Measurements from ENCODE around the gene HMOX1.

The HMOX1 gene

DNA sequence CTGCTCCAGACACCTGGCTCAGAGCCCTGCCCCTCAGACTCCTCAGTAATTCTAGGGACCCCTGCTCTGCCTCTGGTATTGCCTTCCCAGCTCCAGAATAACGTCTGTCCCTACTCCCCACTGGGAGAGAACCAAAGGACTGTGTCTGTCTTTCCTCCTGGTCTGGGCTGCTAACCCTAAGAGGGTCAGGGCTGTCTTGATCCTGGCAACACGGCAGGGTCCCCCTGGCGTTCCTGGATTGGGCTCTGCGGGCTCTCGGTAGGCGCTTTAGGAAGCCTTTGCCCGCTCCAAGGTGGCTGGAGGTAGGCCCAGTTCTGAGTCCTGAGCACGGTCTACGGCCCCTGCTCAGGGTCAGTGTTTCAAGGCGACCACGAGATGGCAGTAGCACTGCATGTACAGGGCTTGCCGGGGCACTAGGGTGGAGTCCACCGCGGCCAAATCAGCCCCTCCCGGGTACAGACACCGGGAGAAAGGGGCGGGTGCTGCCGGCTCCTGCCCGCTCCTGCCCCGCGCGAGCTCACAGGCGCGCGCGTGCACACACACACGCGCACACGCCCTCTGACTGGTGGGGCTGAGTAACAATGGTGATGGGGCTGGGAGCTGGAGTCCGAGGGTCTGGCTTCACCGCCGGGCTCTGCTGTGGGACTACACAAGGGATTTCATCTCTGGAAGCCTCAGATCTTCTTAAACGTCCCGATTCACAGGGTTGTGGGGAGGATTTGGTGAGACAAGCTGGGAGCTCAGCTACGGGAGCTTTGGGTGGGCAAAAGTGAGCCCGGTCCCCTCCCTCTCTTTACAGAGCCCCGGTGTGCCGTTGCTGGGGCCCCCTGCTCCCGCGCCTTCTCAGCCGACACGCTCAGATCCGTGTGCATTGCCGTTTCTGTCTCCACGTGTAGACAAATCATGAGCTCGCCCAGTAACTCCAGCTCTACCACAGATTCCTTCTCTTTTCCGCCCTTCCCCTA lies 30.1 kb upstream of the HMOX1 start:
- Histone ChIP-seq H3K9me2 (replicated peaks; ENCODE audit: low read depth, low read length) (no peaks in the 10 kb centered on the region), H3K4me2 (ENCODE audit: low read depth, low read length, poor library complexity, severe bottlenecking) (peak overlapping the region; percentile 75), H3F3A (ENCODE audit: low read depth) (no peaks in the 10 kb centered on the region), H4K20me1 (ENCODE audit: insufficient read depth, low read length, poor library complexity, severe bottlenecking) (no peaks in the 10 kb centered on the region), H3K4me3 (ENCODE audit: low read length, poor library complexity, severe bottlenecking) (peak overlapping the region; percentile 71), H3K79me2 (ENCODE audit: insufficient read depth, low read length) (no peaks in the 10 kb centered on the region), H3K36me3 (ENCODE audit: insufficient read depth, low read length) (no peaks in the 10 kb centered on the region; the same call in 1 of the 2 replicates), H3K9ac (ENCODE audit: low read depth, low read length, poor library complexity, severe bottlenecking) (peak overlapping the region; percentile 65), H2AFZ (ENCODE audit: low read length) (peak overlapping the region; percentile 91), H3K9me3 (ENCODE audit: insufficient read depth, low read depth, low read length) (no peaks in the 10 kb centered on the region), H3K27me3 (ENCODE audit: insufficient read depth, low read length, poor library complexity, severe bottlenecking) (no peaks in the 10 kb centered on the region), H3K4me1 (ENCODE audit: insufficient read depth, low read length, poor library complexity, severe bottlenecking) (peaks cover 21% of the 10 kb centered on the region)
- TF ChIP-seq, protein P1, sequence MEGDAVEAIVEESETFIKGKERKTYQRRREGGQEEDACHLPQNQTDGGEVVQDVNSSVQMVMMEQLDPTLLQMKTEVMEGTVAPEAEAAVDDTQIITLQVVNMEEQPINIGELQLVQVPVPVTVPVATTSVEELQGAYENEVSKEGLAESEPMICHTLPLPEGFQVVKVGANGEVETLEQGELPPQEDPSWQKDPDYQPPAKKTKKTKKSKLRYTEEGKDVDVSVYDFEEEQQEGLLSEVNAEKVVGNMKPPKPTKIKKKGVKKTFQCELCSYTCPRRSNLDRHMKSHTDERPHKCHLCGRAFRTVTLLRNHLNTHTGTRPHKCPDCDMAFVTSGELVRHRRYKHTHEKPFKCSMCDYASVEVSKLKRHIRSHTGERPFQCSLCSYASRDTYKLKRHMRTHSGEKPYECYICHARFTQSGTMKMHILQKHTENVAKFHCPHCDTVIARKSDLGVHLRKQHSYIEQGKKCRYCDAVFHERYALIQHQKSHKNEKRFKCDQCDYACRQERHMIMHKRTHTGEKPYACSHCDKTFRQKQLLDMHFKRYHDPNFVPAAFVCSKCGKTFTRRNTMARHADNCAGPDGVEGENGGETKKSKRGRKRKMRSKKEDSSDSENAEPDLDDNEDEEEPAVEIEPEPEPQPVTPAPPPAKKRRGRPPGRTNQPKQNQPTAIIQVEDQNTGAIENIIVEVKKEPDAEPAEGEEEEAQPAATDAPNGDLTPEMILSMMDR (conservative IDR thresholded peaks at IDR 0.05; ENCODE audit: low read length): peak; percentile 71
- no peak for TF ChIP-seq EZH2phosphoT487 (IDR thresholded peaks at IDR 0.05; ENCODE audit: borderline replicate concordance)

DNA sequence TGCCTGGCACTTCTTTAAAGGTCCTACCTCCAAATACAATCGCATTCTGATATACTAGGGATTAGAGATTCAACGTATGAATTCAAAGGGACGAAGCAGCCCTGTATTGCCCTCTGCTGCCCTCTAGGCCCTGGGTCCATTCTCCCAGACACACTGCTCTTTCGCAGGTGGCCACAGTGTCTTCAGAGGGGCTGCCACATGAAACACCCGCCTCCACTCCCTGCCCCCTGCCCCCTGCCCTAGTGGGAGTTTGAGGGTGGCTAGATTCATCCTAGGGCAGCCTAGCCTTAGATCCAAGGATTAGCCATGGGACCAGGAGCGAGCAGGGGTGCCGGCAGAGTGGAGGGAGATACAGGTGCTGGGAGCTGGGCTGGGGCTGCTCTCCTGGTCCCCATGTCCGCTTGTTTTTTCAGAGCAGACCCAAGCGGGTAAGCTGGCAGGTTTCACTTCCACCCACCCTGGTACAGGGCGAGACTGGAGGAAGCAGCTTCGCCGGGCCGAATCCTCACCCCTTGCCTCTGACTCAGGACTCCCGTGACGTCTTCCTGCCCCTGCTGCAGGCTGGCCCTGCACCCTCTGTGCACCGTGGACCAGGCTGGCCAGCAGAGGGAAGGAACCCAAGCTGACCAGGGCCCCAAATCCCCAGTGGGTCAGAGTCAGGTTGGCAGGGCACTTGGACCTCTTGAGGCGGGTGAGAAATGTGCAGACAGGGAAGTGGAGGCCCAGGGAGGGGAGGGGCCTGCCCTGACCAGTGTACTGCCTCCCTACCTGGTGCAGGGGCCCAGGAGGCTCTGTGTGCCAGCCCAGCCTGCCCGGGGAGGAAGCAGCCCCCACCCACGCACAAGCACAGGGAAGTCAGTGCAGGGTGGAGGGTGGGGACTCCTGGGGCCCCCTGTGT lies 28.4 kb upstream of the HMOX1 start:
- TF ChIP-seq, protein P1 (conservative IDR thresholded peaks at IDR 0.05; ENCODE audit: low read length): peak; percentile 57
- no peak for TF ChIP-seq EZH2phosphoT487 (IDR thresholded peaks at IDR 0.05; ENCODE audit: borderline replicate concordance)

DNA sequence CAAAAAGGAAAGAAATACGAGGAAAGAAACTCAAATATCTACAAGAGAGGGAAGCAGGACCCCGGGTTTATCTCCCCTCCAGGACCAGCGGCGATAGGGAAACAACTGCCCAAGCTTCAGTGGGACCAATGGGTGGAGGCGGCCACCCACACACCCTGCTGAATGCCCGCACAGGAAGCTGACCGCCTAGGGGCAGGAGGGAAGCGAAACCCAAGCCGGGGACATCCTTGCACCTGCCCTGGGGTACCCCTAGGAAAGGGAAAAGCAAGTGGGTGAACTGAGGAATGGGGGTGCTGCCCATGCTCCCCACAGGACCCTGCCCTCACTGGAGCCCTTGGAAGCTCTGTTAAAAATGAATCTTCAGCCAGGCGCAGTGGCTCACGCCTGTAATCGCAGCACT lies 27.6 kb upstream of the HMOX1 start:
- Histone ChIP-seq H3K27me3 (ENCODE audit: insufficient read depth, low read length, poor library complexity, severe bottlenecking) (no peaks in the 10 kb centered on the region), H3K4me3 (ENCODE audit: low read length, poor library complexity, severe bottlenecking) (no peak overlapping the region), H3K4me1 (ENCODE audit: insufficient read depth, low read length, poor library complexity, severe bottlenecking) (peaks cover 21% of the 10 kb centered on the region), H3F3A (ENCODE audit: low read depth) (no peaks in the 10 kb centered on the region), H3K36me3 (ENCODE audit: insufficient read depth, low read length) (no peaks in the 10 kb centered on the region; the same call in 1 of the 2 replicates), H3K9ac (ENCODE audit: low read depth, low read length, poor library complexity, severe bottlenecking) (no peak overlapping the region), H3K4me2 (ENCODE audit: low read depth, low read length, poor library complexity, severe bottlenecking) (no peak overlapping the region), H4K20me1 (ENCODE audit: insufficient read depth, low read length, poor library complexity, severe bottlenecking) (no peaks in the 10 kb centered on the region), H2AFZ (ENCODE audit: low read length) (no peak overlapping the region), H3K79me2 (ENCODE audit: insufficient read depth, low read length) (no peaks in the 10 kb centered on the region), H3K9me2 (replicated peaks; ENCODE audit: low read depth, low read length) (no peaks in the 10 kb centered on the region), H3K9me3 (ENCODE audit: insufficient read depth, low read depth, low read length) (no peaks in the 10 kb centered on the region)
- TF ChIP-seq, protein P1 (conservative IDR thresholded peaks at IDR 0.05; ENCODE audit: low read length): no peak
- no peak for TF ChIP-seq EZH2phosphoT487 (IDR thresholded peaks at IDR 0.05; ENCODE audit: borderline replicate concordance)

More for the DNA sequence above, 28.4 kb upstream of the HMOX1 start:
- no peak overlapping the region for H3K9ac ChIP-seq (ENCODE audit: low read depth, low read length, poor library complexity, severe bottlenecking)
- no peaks in the 10 kb centered on the region for H3F3A ChIP-seq (ENCODE audit: low read depth)
- no peaks in the 10 kb centered on the region for H3K9me2 ChIP-seq (replicated peaks; ENCODE audit: low read depth, low read length)
- no peaks in the 10 kb centered on the region for H4K20me1 ChIP-seq (ENCODE audit: insufficient read depth, low read length, poor library complexity, severe bottlenecking)
- no peaks in the 10 kb centered on the region for H3K9me3 ChIP-seq (ENCODE audit: insufficient read depth, low read depth, low read length)
- no peaks in the 10 kb centered on the region for H3K79me2 ChIP-seq (ENCODE audit: insufficient read depth, low read length)
- H3K4me3 ChIP-seq (ENCODE audit: low read length, poor library complexity, severe bottlenecking): no peak overlapping the region
- H3K36me3 ChIP-seq (ENCODE audit: insufficient read depth, low read length): no peaks in the 10 kb centered on the region; the same call in 1 of the 2 replicates
- no peak overlapping the region for H3K4me2 ChIP-seq (ENCODE audit: low read depth, low read length, poor library complexity, severe bottlenecking)
- H3K4me1 ChIP-seq (ENCODE audit: insufficient read depth, low read length, poor library complexity, severe bottlenecking): peaks cover 21% of the 10 kb centered on the region
- no peaks in the 10 kb centered on the region for H3K27me3 ChIP-seq (ENCODE audit: insufficient read depth, low read length, poor library complexity, severe bottlenecking)
- H2AFZ ChIP-seq (ENCODE audit: low read length): no peak overlapping the region

Data from Loucy (cell line).